Measurements from ENCODE around the gene DAZAP1.

- TF ChIP-seq CTCF (IDR thresholded peaks at IDR 0.05 in 4 of 5, conservative IDR thresholded peaks at IDR 0.05 in 1 of 5) (no peak), POLR2A (IDR thresholded peaks at IDR 0.05) (no peak)
Observed at GRCh38 chr19:1435378-1435989, 28.1 kb downstream of the DAZAP1 start.

Measured in gastrocnemius medialis (tissue), 4 donors.